ENCODE data around the gene RPS29.
"Not testable (repeated sequence)": the region's sequence is repeated elsewhere in the genome, so short reads cannot be mapped to it uniquely, and the experiment has no call there.

The RPS29 gene

GRCh38 chr14:49594347-49595091 lies 8.3 kb upstream of the RPS29 start:
- no peak overlapping the region for H3K9ac ChIP-seq (ENCODE audit: low read length in 2 of 2)
- no peaks in the 10 kb centered on the region for H3K9me3 ChIP-seq (ENCODE audit: control insufficient read depth in 2 of 2, low read length in 2 of 2)
- H3K27me3 ChIP-seq (ENCODE audit: control insufficient read depth in 1 of 2, insufficient read depth in 2 of 2, low read length in 2 of 2): no peaks in the 10 kb centered on the region
- H3K4me3 ChIP-seq (ENCODE audit: low read length in 2 of 2): no peak overlapping the region
- no peak overlapping the region for H3K27ac ChIP-seq (ENCODE audit: low read length)
- no peaks in the 10 kb centered on the region for H3K36me3 ChIP-seq (ENCODE audit: control insufficient read depth in 2 of 2, insufficient read depth in 2 of 2, low read length in 2 of 2)
- peaks cover 6% of the 10 kb centered on the region for H3K4me1 ChIP-seq (ENCODE audit: control insufficient read depth, insufficient read depth, low read length)

GRCh38 chr14:49593016-49593415 lies 6.8 kb upstream of the RPS29 start:
- Histone ChIP-seq H3K9me3 (ENCODE audit: control insufficient read depth in 2 of 2, low read length in 2 of 2) (no peaks in the 10 kb centered on the region), H3K27ac (ENCODE audit: low read length) (no peak overlapping the region), H3K9ac (ENCODE audit: low read length in 2 of 2) (no peak overlapping the region), H3K4me3 (ENCODE audit: low read length in 2 of 2) (no peak overlapping the region), H3K4me1 (ENCODE audit: control insufficient read depth, insufficient read depth, low read length) (no peaks in the 10 kb centered on the region), H3K36me3 (ENCODE audit: control insufficient read depth in 2 of 2, insufficient read depth in 2 of 2, low read length in 2 of 2) (no peaks in the 10 kb centered on the region), H3K27me3 (ENCODE audit: control insufficient read depth in 1 of 2, insufficient read depth in 2 of 2, low read length in 2 of 2) (no peaks in the 10 kb centered on the region)

- no peak overlapping the region for H3K27ac ChIP-seq (ENCODE audit: low read length)
Measured at GRCh38 chr14:49589387-49589786, 3.2 kb upstream of the RPS29 start.

GRCh38 chr14:49586673-49587460 lies 687 bp upstream of the RPS29 start:
- H3K36me3 ChIP-seq (ENCODE audit: control insufficient read depth in 2 of 2, insufficient read depth in 2 of 2, low read length in 2 of 2): peaks cover 8 to 14% of the 10 kb centered on the region in 2 donors
- peak overlapping the region; percentile 96 to 99 for H3K4me3 ChIP-seq (ENCODE audit: low read length in 2 of 2)
- H3K27me3 ChIP-seq (ENCODE audit: control insufficient read depth in 1 of 2, insufficient read depth in 2 of 2, low read length in 2 of 2): no peaks in the 10 kb centered on the region
- H3K4me1 ChIP-seq (ENCODE audit: control insufficient read depth, insufficient read depth, low read length): peaks cover 16% of the 10 kb centered on the region
- H3K27ac ChIP-seq (ENCODE audit: low read length): peak overlapping the region; percentile 88
- H3K9ac ChIP-seq (ENCODE audit: low read length in 2 of 2): peak overlapping the region; percentile 60 to 98
- H3K9me3 ChIP-seq (ENCODE audit: control insufficient read depth in 2 of 2, low read length in 2 of 2): no peaks in the 10 kb centered on the region

More at GRCh38 chr14:49589387-49589786, 3.2 kb upstream of the RPS29 start:
- no peak overlapping the region for H3K9ac ChIP-seq (ENCODE audit: low read length in 2 of 2)
- H3K4me1 ChIP-seq (ENCODE audit: control insufficient read depth, insufficient read depth, low read length): peaks cover 9% of the 10 kb centered on the region
- H3K27me3 ChIP-seq (ENCODE audit: control insufficient read depth in 1 of 2, insufficient read depth in 2 of 2, low read length in 2 of 2): no peaks in the 10 kb centered on the region
- no peaks in the 10 kb centered on the region for H3K36me3 ChIP-seq (ENCODE audit: control insufficient read depth in 2 of 2, insufficient read depth in 2 of 2, low read length in 2 of 2)
- no peak overlapping the region for H3K4me3 ChIP-seq (ENCODE audit: low read length in 2 of 2)
- H3K9me3 ChIP-seq (ENCODE audit: control insufficient read depth in 2 of 2, low read length in 2 of 2): no peaks in the 10 kb centered on the region

GRCh38 chr14:49584981-49585640 lies 1.1 kb downstream of the RPS29 start:
- peak overlapping the region; percentile 88 for H3K27ac ChIP-seq (ENCODE audit: low read length)
- H3K27me3 ChIP-seq (ENCODE audit: control insufficient read depth in 1 of 2, insufficient read depth in 2 of 2, low read length in 2 of 2); H3K9me3 ChIP-seq (ENCODE audit: control insufficient read depth in 2 of 2, low read length in 2 of 2): not testable (repeated sequence)
- H3K36me3 ChIP-seq (ENCODE audit: control insufficient read depth in 2 of 2, insufficient read depth in 2 of 2, low read length in 2 of 2): peaks cover 8 to 14% of the 10 kb centered on the region in 2 donors
- H3K4me1 ChIP-seq (ENCODE audit: control insufficient read depth, insufficient read depth, low read length): peaks cover 16% of the 10 kb centered on the region
- peak overlapping the region; percentile 93 to 98 for H3K9ac ChIP-seq (ENCODE audit: low read length in 2 of 2)
- peak overlapping the region; percentile 96 to 99 for H3K4me3 ChIP-seq (ENCODE audit: low read length in 2 of 2)

GRCh38 chr14:49584058-49584457 lies 2.1 kb downstream of the RPS29 start:
- H3K4me1 ChIP-seq (ENCODE audit: control insufficient read depth, insufficient read depth, low read length): peaks cover 16% of the 10 kb centered on the region
- peak overlapping the region in 1 of 2 donors; percentile 8 for H3K4me3 ChIP-seq (ENCODE audit: low read length in 2 of 2)
- no peaks in the 10 kb centered on the region for H3K9me3 ChIP-seq (ENCODE audit: control insufficient read depth in 2 of 2, low read length in 2 of 2)
- no peak overlapping the region for H3K27ac ChIP-seq (ENCODE audit: low read length)
- peak overlapping the region in 1 of 2 donors; percentile 36 for H3K9ac ChIP-seq (ENCODE audit: low read length in 2 of 2)
- no peaks in the 10 kb centered on the region for H3K27me3 ChIP-seq (ENCODE audit: control insufficient read depth in 1 of 2, insufficient read depth in 2 of 2, low read length in 2 of 2)
- H3K36me3 ChIP-seq (ENCODE audit: control insufficient read depth in 2 of 2, insufficient read depth in 2 of 2, low read length in 2 of 2): peaks cover 8 to 14% of the 10 kb centered on the region in 2 donors

- Histone ChIP-seq H3K9ac (ENCODE audit: low read length in 2 of 2) (no peak overlapping the region), H3K4me1 (ENCODE audit: control insufficient read depth, insufficient read depth, low read length) (peaks cover 16% of the 10 kb centered on the region), H3K27ac (ENCODE audit: low read length) (no peak overlapping the region), H3K36me3 (ENCODE audit: control insufficient read depth in 2 of 2, insufficient read depth in 2 of 2, low read length in 2 of 2) (peaks cover 8 to 14% of the 10 kb centered on the region in 2 donors), H3K4me3 (ENCODE audit: low read length in 2 of 2) (no peak overlapping the region), H3K9me3 (ENCODE audit: control insufficient read depth in 2 of 2, low read length in 2 of 2) (no peaks in the 10 kb centered on the region), H3K27me3 (ENCODE audit: control insufficient read depth in 1 of 2, insufficient read depth in 2 of 2, low read length in 2 of 2) (no peaks in the 10 kb centered on the region)
Measured at GRCh38 chr14:49583629-49584028, 2.6 kb downstream of the RPS29 start.

- H3K9ac ChIP-seq (ENCODE audit: low read length in 2 of 2): no peak overlapping the region
- peaks cover 8 to 14% of the 10 kb centered on the region in 2 donors for H3K36me3 ChIP-seq (ENCODE audit: control insufficient read depth in 2 of 2, insufficient read depth in 2 of 2, low read length in 2 of 2)
- peaks cover 16% of the 10 kb centered on the region for H3K4me1 ChIP-seq (ENCODE audit: control insufficient read depth, insufficient read depth, low read length)
- H3K27ac ChIP-seq (ENCODE audit: low read length): no peak overlapping the region
- H3K4me3 ChIP-seq (ENCODE audit: low read length in 2 of 2): no peak overlapping the region
- no peaks in the 10 kb centered on the region for H3K9me3 ChIP-seq (ENCODE audit: control insufficient read depth in 2 of 2, low read length in 2 of 2)
- no peaks in the 10 kb centered on the region for H3K27me3 ChIP-seq (ENCODE audit: control insufficient read depth in 1 of 2, insufficient read depth in 2 of 2, low read length in 2 of 2)
Measured at GRCh38 chr14:49582113-49582977, 3.8 kb downstream of the RPS29 start.

- Histone ChIP-seq H3K36me3 (ENCODE audit: control insufficient read depth in 2 of 2, insufficient read depth in 2 of 2, low read length in 2 of 2) (peaks cover 12 to 17% of the 10 kb centered on the region in 2 donors), H3K4me1 (ENCODE audit: control insufficient read depth, insufficient read depth, low read length) (peaks cover 16% of the 10 kb centered on the region), H3K27me3 (ENCODE audit: control insufficient read depth in 1 of 2, insufficient read depth in 2 of 2, low read length in 2 of 2) (no peaks in the 10 kb centered on the region), H3K4me3 (ENCODE audit: low read length in 2 of 2) (no peak overlapping the region), H3K27ac (ENCODE audit: low read length) (no peak overlapping the region), H3K9ac (ENCODE audit: low read length in 2 of 2) (no peak overlapping the region), H3K9me3 (ENCODE audit: control insufficient read depth in 2 of 2, low read length in 2 of 2) (no peaks in the 10 kb centered on the region)
Measured at GRCh38 chr14:49581209-49582112, 4.7 kb downstream of the RPS29 start.

Data from stomach smooth muscle (tissue), 2 donors.